ENCODE measurements around the gene C6orf120. TPM values are rescaled to one million over a fixed set of nuclear protein-coding genes. Genes with fewer than 3 reads are reported as not detected.

C6orf120 gene
- total and polyA plus RNA-seq, 2 donors (not counting 1 experiment from before 2014, with no cell fraction given): 9.7 to 27.1 TPM

- ChIA-PET CTCF (interaction anchor here (1.3 to 2.0 kb wide), 2 partner anchors 20 to 21 kb away, joined by 3 to 8 read pairs; partner anchors contain the start of genes C6orf120 and WDR27), POLR2A (interaction anchor here (1.3 to 3.1 kb wide), 2 partner anchors 21 to 830 kb away, joined by 3 to 28 read pairs; partner anchors contain the start of genes C6orf120 and WDR27)
- peaks cover 17 to 18% of the 10 kb centered on the region in 2 donors for H3K4me1 ChIP-seq (ENCODE audit: control insufficient read depth in 2 of 2, insufficient read depth in 2 of 2, low read length in 2 of 2)
- no peaks in the 10 kb centered on the region for H3K9me3 ChIP-seq (ENCODE audit: control extremely low read depth in 1 of 3, control insufficient read depth in 2 of 3, insufficient read depth in 1 of 3, low read length in 2 of 3)
- peak overlapping the region; percentile 77 to 88 for H3K27ac ChIP-seq (ENCODE audit: low read length in 2 of 2)
- TF ChIP-seq CTCF (IDR thresholded peaks at IDR 0.05) (no peak), EZH2 (IDR thresholded peaks at IDR 0.05; ENCODE audit: borderline replicate concordance, insufficient read depth, low read depth, low read length, poor library complexity, severe bottlenecking) (no peak)
- 3% methylated on average over 20 of the region's 22 CpGs for WGBS (ENCODE audit: insufficient coverage)
- peak overlapping the region; percentile 84 for H2AFZ ChIP-seq (ENCODE audit: insufficient read depth, low read depth, low read length, poor library complexity, severe bottlenecking)
- H3K27ac Mint-ChIP-seq: peak overlapping the region; percentile 89
- no peak for ATAC-seq (ENCODE audit: low read depth)
- H4K20me1 ChIP-seq (ENCODE audit: control insufficient read depth, insufficient read depth, low read length, poor library complexity, severe bottlenecking): no peaks in the 10 kb centered on the region
- H3K4me1 Mint-ChIP-seq: peaks cover 33% of the 10 kb centered on the region
- H3K27me3 ChIP-seq (replicated peaks in 1 of 4; ENCODE audit: control extremely low read depth in 1 of 4, control insufficient read depth in 3 of 4, insufficient read depth in 4 of 4, low read length in 3 of 4): no peaks in the 10 kb centered on the region
- H3K79me2 ChIP-seq (ENCODE audit: control insufficient read depth, insufficient read depth, low read length): peaks cover 41% of the 10 kb centered on the region
- peak overlapping the region; percentile 80 for H3K4me2 ChIP-seq (replicated peaks; ENCODE audit: low read depth, low read length, poor library complexity, severe bottlenecking)
- H3K36me3 ChIP-seq (replicated peaks in 1 of 2; ENCODE audit: control extremely low read depth in 1 of 2, control insufficient read depth in 1 of 2, extremely low read depth in 1 of 2, insufficient read depth in 2 of 2, low read length in 1 of 2): peaks cover 0 to 6% of the 10 kb centered on the region in 2 experiments
- H3K9ac ChIP-seq (ENCODE audit: low read length): peak overlapping the region; percentile 72
- DNase-seq: peak; percentile 66
- intact Hi-C loops (cut with micrococcal nuclease): loop anchor here (1.0 to 10.0 kb wide), 3 partner anchors 20 to 572 kb away; partner anchors contain the start of genes C6orf120, DLL1, DYNLT2 and ERMARD
- peak overlapping the region; percentile 58 to 95 (median 77) for H3K4me3 ChIP-seq (ENCODE audit: control extremely low read depth in 1 of 5, extremely low read depth in 1 of 5, insufficient read depth in 1 of 5, low read depth in 2 of 5, low read length in 4 of 5)
- no peaks in the 10 kb centered on the region for H3K27me3 Mint-ChIP-seq
- peak overlapping the region; percentile 90 for H3K4me3 Mint-ChIP-seq
- H3K9me3 Mint-ChIP-seq (ENCODE audit: insufficient read depth): no peaks in the 10 kb centered on the region
Measured at GRCh38 chr6:169722362-169723199, 20.7 kb downstream of the C6orf120 start.

All from B cell (primary cell).